ENCODE measurements around the gene HSF2BP.

Gene HSF2BP

GRCh38 chr21:43646550-43647260 is 12.6 kb downstream of the HSF2BP start:
- peaks cover 19 to 32% (median 24%) of the 10 kb centered on the region in 10 experiments for H3K4me1 ChIP-seq
- no peaks in the 10 kb centered on the region for H4K20me1 ChIP-seq
- peak overlapping the region in 2 of 11 experiments; percentile 57 to 68; a peak in 2 of 22 replicates for H3K27ac ChIP-seq
- no peaks in the 10 kb centered on the region for H3K9me3 ChIP-seq (replicated peaks in 1 of 11)
- peak overlapping the region; percentile 44 to 77 (median 60); a peak in 20 of 22 replicates for H3K4me2 ChIP-seq
- peak overlapping the region in 1 of 11 experiments; percentile 54; a peak in 1 of 22 replicates for H3K9ac ChIP-seq
- H3K36me3 ChIP-seq = no peaks in the 10 kb centered on the region
- H3K4me3 ChIP-seq = no peak overlapping the region; a peak in 1 of 20 replicates
- H3K27me3 ChIP-seq = no peaks in the 10 kb centered on the region
- TF ChIP-seq Cebpa-rat (IDR thresholded peaks at IDR 0.05) = 0 out of 22 replicates have a peak, but pooled peaks of 1 of the 11 experiments have one; percentile 20

- no peaks in the 10 kb centered on the region for H3K9me3 ChIP-seq (replicated peaks in 1 of 11)
- H4K20me1 ChIP-seq = no peaks in the 10 kb centered on the region
- H3K4me3 ChIP-seq = no peak overlapping the region; a peak in 2 of 20 replicates
- H3K27ac ChIP-seq = peak overlapping the region in 7 of 11 experiments; percentile 21 to 68 (median 29); a peak in 14 of 22 replicates
- peak overlapping the region; percentile 44 to 77 (median 60) for H3K4me2 ChIP-seq
- peaks cover 19 to 32% (median 24%) of the 10 kb centered on the region in 10 experiments for H3K4me1 ChIP-seq
- no peak for TF ChIP-seq Cebpa-rat (IDR thresholded peaks at IDR 0.05)
- H3K27me3 ChIP-seq = no peaks in the 10 kb centered on the region
- no peaks in the 10 kb centered on the region for H3K36me3 ChIP-seq
- H3K9ac ChIP-seq = peak overlapping the region in 7 of 11 experiments; percentile 1 to 54 (median 21); a peak in 6 of 22 replicates
Observed at GRCh38 chr21:43645976-43646375, 13.3 kb downstream of the HSF2BP start.

GRCh38 chr21:43645136-43645891 is 14.0 kb downstream of the HSF2BP start:
- H3K4me3 ChIP-seq = no peak overlapping the region; a peak in 1 of 20 replicates
- H3K4me1 ChIP-seq = peaks cover 19 to 32% (median 24%) of the 10 kb centered on the region in 10 experiments
- peak overlapping the region in 7 of 11 experiments; percentile 1 to 54 (median 21); a peak in 6 of 22 replicates for H3K9ac ChIP-seq
- no peak for TF ChIP-seq Cebpa-rat (IDR thresholded peaks at IDR 0.05)
- no peaks in the 10 kb centered on the region for H3K36me3 ChIP-seq
- no peaks in the 10 kb centered on the region for H3K27me3 ChIP-seq
- no peaks in the 10 kb centered on the region for H3K9me3 ChIP-seq (replicated peaks in 1 of 11)
- peak overlapping the region; percentile 44 to 77 (median 60) for H3K4me2 ChIP-seq
- H3K27ac ChIP-seq = peak overlapping the region in 7 of 11 experiments; percentile 21 to 68 (median 29); a peak in 13 of 22 replicates
- H4K20me1 ChIP-seq = no peaks in the 10 kb centered on the region

GRCh38 chr21:43644609-43645008 is 14.7 kb downstream of the HSF2BP start:
- Histone ChIP-seq H3K36me3 (no peaks in the 10 kb centered on the region), H3K9ac (no peak overlapping the region), H3K4me1 (peaks cover 19 to 32% (median 24%) of the 10 kb centered on the region in 10 experiments), H3K27ac (no peak overlapping the region), H4K20me1 (no peaks in the 10 kb centered on the region), H3K4me3 (no peak overlapping the region), H3K4me2 (peak overlapping the region in 4 of 11 experiments; percentile 11 to 77 (median 37); a peak in 6 of 22 replicates), H3K9me3 (replicated peaks in 1 of 11) (no peaks in the 10 kb centered on the region), H3K27me3 (no peaks in the 10 kb centered on the region)
- no peak for TF ChIP-seq Cebpa-rat (IDR thresholded peaks at IDR 0.05)

- H3K4me2 ChIP-seq = no peak overlapping the region
Observed at GRCh38 chr21:43644071-43644470, 15.2 kb downstream of the HSF2BP start.

GRCh38 chr21:43643193-43643592 is 16.1 kb downstream of the HSF2BP start:
- Histone ChIP-seq H3K9me3 (replicated peaks in 1 of 11) (no peaks in the 10 kb centered on the region), H3K4me1 (peaks cover 19 to 32% (median 24%) of the 10 kb centered on the region in 10 experiments), H3K36me3 (no peaks in the 10 kb centered on the region), H3K9ac (no peak overlapping the region), H3K4me2 (no peak overlapping the region), H4K20me1 (no peaks in the 10 kb centered on the region), H3K27me3 (no peaks in the 10 kb centered on the region), H3K27ac (no peak overlapping the region), H3K4me3 (no peak overlapping the region)
- TF ChIP-seq Cebpa-rat (IDR thresholded peaks at IDR 0.05) = no peak

More at GRCh38 chr21:43644071-43644470, 15.2 kb downstream of the HSF2BP start:
- Histone ChIP-seq H3K36me3 (no peaks in the 10 kb centered on the region), H3K4me1 (peaks cover 19 to 32% (median 24%) of the 10 kb centered on the region in 10 experiments), H3K9me3 (replicated peaks in 1 of 11) (no peaks in the 10 kb centered on the region), H3K9ac (no peak overlapping the region), H4K20me1 (no peaks in the 10 kb centered on the region), H3K27ac (no peak overlapping the region), H3K4me3 (no peak overlapping the region), H3K27me3 (no peaks in the 10 kb centered on the region)
- TF ChIP-seq Cebpa-rat (IDR thresholded peaks at IDR 0.05) = no peak

- H3K4me1 ChIP-seq = peaks cover 9 to 13% (median 11%) of the 10 kb centered on the region in 10 experiments; a peak in 19 of 20 replicates
- H3K9ac ChIP-seq = no peak overlapping the region
- H3K4me2 ChIP-seq = no peak overlapping the region
- H3K36me3 ChIP-seq = no peaks in the 10 kb centered on the region
- TF ChIP-seq Cebpa-rat (IDR thresholded peaks at IDR 0.05) = peak in 1 of 11 experiments; percentile 39; a peak in 1 of 22 replicates
- no peaks in the 10 kb centered on the region for H3K27me3 ChIP-seq
- no peaks in the 10 kb centered on the region for H3K9me3 ChIP-seq (replicated peaks in 1 of 11)
- H3K27ac ChIP-seq = no peak overlapping the region
- H3K4me3 ChIP-seq = no peak overlapping the region
- H4K20me1 ChIP-seq = no peaks in the 10 kb centered on the region
Observed at GRCh38 chr21:43640400-43640799, 18.9 kb downstream of the HSF2BP start.

GRCh38 chr21:43639470-43640353 is 19.6 kb downstream of the HSF2BP start:
- peak in 2 of 11 experiments; percentile 21 to 47; a peak in 1 of 22 replicates for TF ChIP-seq Cebpa-rat (IDR thresholded peaks at IDR 0.05)
- Histone ChIP-seq H3K9me3 (replicated peaks in 1 of 11) (no peaks in the 10 kb centered on the region), H3K4me3 (no peak overlapping the region), H3K9ac (no peak overlapping the region), H3K27ac (no peak overlapping the region), H3K4me1 (peaks cover 3 to 7% (median 5%) of the 10 kb centered on the region in 10 experiments; a peak in 13 of 20 replicates), H3K27me3 (no peaks in the 10 kb centered on the region), H3K36me3 (no peaks in the 10 kb centered on the region), H4K20me1 (no peaks in the 10 kb centered on the region), H3K4me2 (no peak overlapping the region)

Data from BLaER1 treated with 17β-estradiol and CSF1 and Interleukin-3, amounts not matched to agents 10 nM and 100 nM (cell line).